Retina (tissue), 1 donor: ENCODE results near the gene C1QTNF8.
"Not testable (repeated sequence)": the region's sequence is repeated elsewhere in the genome, so short reads cannot be mapped to it uniquely, and the experiment has no call there.

Experiments used
- DNase-seq: peaks from one replicate; pipeline ENCODE4 v3.0.0-alpha.2; 2016

The C1QTNF8 gene

GRCh38 chr16:1092685-1093283, 3.3 kb downstream of the C1QTNF8 start:
- not testable (repeated sequence) for DNase-seq

- no peak for DNase-seq
These were observed 4.0 kb downstream of the C1QTNF8 start for GRCh38 chr16:1091992-1092552.

- no peak for DNase-seq
These were observed 5.1 kb downstream of the C1QTNF8 start for GRCh38 chr16:1090620-1091587.

GRCh38 chr16:1089822-1090619, 6.0 kb downstream of the C1QTNF8 start:
- no peak for DNase-seq

GRCh38 chr16:1089439-1089821, 6.6 kb downstream of the C1QTNF8 start:
- DNase-seq, result no peak

GRCh38 chr16:1088295-1089170, 7.5 kb downstream of the C1QTNF8 start:
- no peak for DNase-seq

- DNase-seq, result not testable (repeated sequence)
These were observed 9.6 kb downstream of the C1QTNF8 start for GRCh38 chr16:1086443-1086842.

- DNase-seq, result no peak
These were observed 11.1 kb downstream of the C1QTNF8 start for GRCh38 chr16:1084971-1085370.

- no peak for DNase-seq
These were observed 12.9 kb downstream of the C1QTNF8 start for GRCh38 chr16:1082952-1083675.

GRCh38 chr16:1082266-1082951, 13.6 kb downstream of the C1QTNF8 start:
- DNase-seq, result no peak

- peak; percentile 71 for DNase-seq
These were observed 14.2 kb downstream of the C1QTNF8 start for GRCh38 chr16:1081734-1082265.

GRCh38 chr16:1080801-1081733, 15.0 kb downstream of the C1QTNF8 start:
- DNase-seq, result peak; percentile 40

GRCh38 chr16:1079786-1080525, 16.1 kb downstream of the C1QTNF8 start:
- DNase-seq, result peak; percentile 20

GRCh38 chr16:1079341-1079740, 16.7 kb downstream of the C1QTNF8 start:
- DNase-seq, result no peak

GRCh38 chr16:1078579-1079021, 17.4 kb downstream of the C1QTNF8 start:
- DNase-seq, result peak; percentile 60

- DNase-seq, result no peak
These were observed 18.0 kb downstream of the C1QTNF8 start for GRCh38 chr16:1077877-1078578.

GRCh38 chr16:1076801-1077576, 19.1 kb downstream of the C1QTNF8 start:
- peak; percentile 31 for DNase-seq
